Placental epithelial cell (primary cell): ENCODE results near the gene ZNF776. TPM values are rescaled to one million over a fixed set of nuclear protein-coding genes. Genes with fewer than 3 reads are reported as not detected.

Source experiments
- total RNA-seq: library from RNA; depleted of rRNA; stranded (reverse); fragments of >200 nt; gene quantifications from 2 replicates; pipeline ENCODE4 v1.2.3, GENCODE V29; 2012

The ZNF776 gene
- total RNA-seq, result 20.5 and 22.4 TPM in 2 replicates

GRCh38 chr19:57746580-57747471 is at the start of gene ZNF776:
Gene ZNF776 (plus strand): TSS chr19:57746815. CDS start chr19:57747059, 244 bp downstream.

GRCh38 chr19:57708641-57709361 is 37.8 kb upstream of the ZNF776 start, which contains the start of gene ZNF154:
Gene ZNF154 (minus strand): TSS chr19:57709204. CDS start chr19:57708971, 233 bp downstream.

DNA sequence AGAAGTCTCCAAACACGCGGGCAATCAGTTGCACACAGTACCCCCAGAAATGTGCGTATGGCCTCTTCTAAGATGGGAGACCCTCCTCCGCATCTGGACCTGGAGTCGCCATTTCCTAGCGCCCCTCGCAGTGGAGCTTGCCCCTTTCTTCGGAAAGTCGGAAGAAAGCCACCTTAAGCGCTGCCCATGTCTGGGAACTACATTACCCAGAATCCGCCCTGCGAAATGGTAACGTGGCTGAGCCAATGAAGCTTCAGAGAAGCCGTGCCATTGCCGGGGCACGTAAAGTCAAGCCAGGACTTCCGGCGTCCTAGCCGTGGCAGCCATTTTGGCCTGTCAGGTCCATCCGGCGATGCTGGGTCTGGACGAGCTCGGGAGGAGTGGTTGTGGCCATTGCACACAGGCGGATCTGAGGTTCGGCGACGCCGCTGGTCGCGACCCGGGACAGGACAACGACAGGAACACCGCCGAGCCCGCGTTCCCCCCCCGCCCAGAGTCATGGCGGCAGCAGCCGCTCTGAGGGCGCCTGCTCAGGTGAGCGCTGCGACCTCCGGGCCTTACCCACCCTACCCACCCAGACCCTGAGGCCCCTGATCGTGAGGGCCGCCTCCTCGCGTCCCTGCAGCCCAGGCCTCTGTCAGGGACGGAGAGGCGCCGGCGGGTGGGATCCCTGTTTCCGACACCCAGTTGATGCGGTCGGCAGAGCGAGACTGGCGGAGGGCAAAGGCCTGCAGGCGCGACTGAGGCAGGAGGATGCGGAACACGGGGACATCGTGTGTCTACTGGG is 22.9 kb downstream of the ZNF776 start, which contains the start of gene ZNF586:
Gene ZNF586 (plus strand): TSS at position 332 of the 787 bp plus-strand sequence. CDS start 167 bp downstream, at position 499.

Other genes starting within 250 kb of the ZNF776 start
- 10.8 and 18.8 TPM in 2 replicates for gene ZNF773, start 246.9 kb upstream of the ZNF776 start, total RNA-seq
- gene ZNF549, start 219.5 kb upstream of the ZNF776 start, total RNA-seq, result 5.3 and 5.9 TPM in 2 replicates
- 10.2 and 13.0 TPM in 2 replicates for gene ZNF550, start 187.0 kb upstream of the ZNF776 start, total RNA-seq
- gene ZNF416, start 167.9 kb upstream of the ZNF776 start, total RNA-seq, result 7.5 and 8.0 TPM in 2 replicates
- gene ZIK1, start 162.7 kb upstream of the ZNF776 start, total RNA-seq, result 9.9 and 13.3 TPM in 2 replicates
- 3.7 and 6.7 TPM in 2 replicates for gene ZNF530, start 146.9 kb upstream of the ZNF776 start, total RNA-seq
- gene ZNF134, start 132.6 kb upstream of the ZNF776 start, total RNA-seq, result 23.9 and 26.6 TPM in 2 replicates
- gene ZNF211, start 113.6 kb upstream of the ZNF776 start, total RNA-seq, result 19.1 and 21.2 TPM in 2 replicates
- 0.22 and 0.39 TPM in 2 replicates for gene ZSCAN4, start 77.9 kb upstream of the ZNF776 start, total RNA-seq
- gene ZNF551, start 64.8 kb upstream of the ZNF776 start, total RNA-seq, result 12.5 and 13.0 TPM in 2 replicates
- gene ZNF154, start 37.6 kb upstream of the ZNF776 start, total RNA-seq, result 5.1 and 14.9 TPM in 2 replicates
- 12.5 and 12.6 TPM in 2 replicates for gene ZNF671, start 19.2 kb upstream of the ZNF776 start, total RNA-seq
- gene ZNF586, start 22.9 kb downstream of the ZNF776 start, total RNA-seq, result 17.0 and 22.4 TPM in 2 replicates
- 9.0 and 22.1 TPM in 2 replicates for gene ZNF552, start 68.1 kb downstream of the ZNF776 start, total RNA-seq
- 20.9 and 25.1 TPM in 2 replicates for gene ZNF587B, start 83.5 kb downstream of the ZNF776 start, total RNA-seq
- gene ZNF587, start 103.0 kb downstream of the ZNF776 start, total RNA-seq, result 43.1 and 51.8 TPM in 2 replicates
- gene ZNF814, start 142.2 kb downstream of the ZNF776 start, total RNA-seq, result 20.0 and 22.0 TPM in 2 replicates
- gene ZNF417, start 169.8 kb downstream of the ZNF776 start, total RNA-seq, result 24.4 and 35.3 TPM in 2 replicates
- gene ZNF418, start 188.6 kb downstream of the ZNF776 start, total RNA-seq, result 5.5 and 11.4 TPM in 2 replicates
- gene ZNF256, start 200.9 kb downstream of the ZNF776 start, total RNA-seq, result 4.9 and 7.1 TPM in 2 replicates
- not detected in 2 replicates for gene C19orf18, start 227.7 kb downstream of the ZNF776 start, total RNA-seq